ENCODE measurements around the gene ANKS1A. TPM values are rescaled to one million over a fixed set of nuclear protein-coding genes. Genes with fewer than 3 reads are reported as not detected.

Gene ANKS1A
- total RNA-seq, 1 experiment from 2014 or later, result 14.4 TPM

DNA sequence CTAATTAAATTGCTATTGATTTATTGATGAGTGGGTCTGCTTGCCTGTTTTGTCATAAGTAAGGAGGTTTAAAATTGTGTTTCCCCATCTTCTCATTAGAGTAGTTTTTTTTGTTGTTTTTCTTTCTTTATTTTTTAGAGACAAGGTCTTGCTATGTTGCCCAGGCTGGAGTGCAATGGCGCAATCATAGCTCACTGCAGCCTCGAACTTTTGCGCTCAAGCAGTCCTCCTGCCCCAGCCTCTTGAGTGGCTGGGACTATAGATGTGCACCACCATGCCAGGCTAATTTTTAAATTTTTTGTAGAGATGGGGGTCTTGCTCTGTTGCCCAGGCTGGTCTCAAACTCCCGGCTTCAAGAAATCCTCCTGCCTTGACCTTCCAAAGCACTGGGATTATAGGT lies 31.0 kb downstream of the ANKS1A start:
- Histone ChIP-seq H3K27me3 (ENCODE audit: control insufficient read depth, insufficient read depth, low read length) (no peaks in the 10 kb centered on the region), H3K27ac (ENCODE audit: low read length) (no peak overlapping the region), H3K4me3 (ENCODE audit: low read depth in 2 of 2, low read length in 2 of 2) (no peak overlapping the region), H3K9me3 (ENCODE audit: control insufficient read depth, insufficient read depth, low read depth, low read length) (no peaks in the 10 kb centered on the region), H3K4me1 (ENCODE audit: control insufficient read depth, insufficient read depth, low read length) (no peaks in the 10 kb centered on the region), H3K36me3 (ENCODE audit: control insufficient read depth, insufficient read depth, low read length) (no peaks in the 10 kb centered on the region)
- CTCF ChIA-PET, result no interaction called here
- TF ChIP-seq, protein P1, sequence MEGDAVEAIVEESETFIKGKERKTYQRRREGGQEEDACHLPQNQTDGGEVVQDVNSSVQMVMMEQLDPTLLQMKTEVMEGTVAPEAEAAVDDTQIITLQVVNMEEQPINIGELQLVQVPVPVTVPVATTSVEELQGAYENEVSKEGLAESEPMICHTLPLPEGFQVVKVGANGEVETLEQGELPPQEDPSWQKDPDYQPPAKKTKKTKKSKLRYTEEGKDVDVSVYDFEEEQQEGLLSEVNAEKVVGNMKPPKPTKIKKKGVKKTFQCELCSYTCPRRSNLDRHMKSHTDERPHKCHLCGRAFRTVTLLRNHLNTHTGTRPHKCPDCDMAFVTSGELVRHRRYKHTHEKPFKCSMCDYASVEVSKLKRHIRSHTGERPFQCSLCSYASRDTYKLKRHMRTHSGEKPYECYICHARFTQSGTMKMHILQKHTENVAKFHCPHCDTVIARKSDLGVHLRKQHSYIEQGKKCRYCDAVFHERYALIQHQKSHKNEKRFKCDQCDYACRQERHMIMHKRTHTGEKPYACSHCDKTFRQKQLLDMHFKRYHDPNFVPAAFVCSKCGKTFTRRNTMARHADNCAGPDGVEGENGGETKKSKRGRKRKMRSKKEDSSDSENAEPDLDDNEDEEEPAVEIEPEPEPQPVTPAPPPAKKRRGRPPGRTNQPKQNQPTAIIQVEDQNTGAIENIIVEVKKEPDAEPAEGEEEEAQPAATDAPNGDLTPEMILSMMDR (IDR thresholded peaks at IDR 0.05), result no peak
- TF ChIP-seq TCF7L2 (IDR thresholded peaks at IDR 0.05; ENCODE audit: low read depth, low read length), result no peak
- TF ChIP-seq, protein P2, sequence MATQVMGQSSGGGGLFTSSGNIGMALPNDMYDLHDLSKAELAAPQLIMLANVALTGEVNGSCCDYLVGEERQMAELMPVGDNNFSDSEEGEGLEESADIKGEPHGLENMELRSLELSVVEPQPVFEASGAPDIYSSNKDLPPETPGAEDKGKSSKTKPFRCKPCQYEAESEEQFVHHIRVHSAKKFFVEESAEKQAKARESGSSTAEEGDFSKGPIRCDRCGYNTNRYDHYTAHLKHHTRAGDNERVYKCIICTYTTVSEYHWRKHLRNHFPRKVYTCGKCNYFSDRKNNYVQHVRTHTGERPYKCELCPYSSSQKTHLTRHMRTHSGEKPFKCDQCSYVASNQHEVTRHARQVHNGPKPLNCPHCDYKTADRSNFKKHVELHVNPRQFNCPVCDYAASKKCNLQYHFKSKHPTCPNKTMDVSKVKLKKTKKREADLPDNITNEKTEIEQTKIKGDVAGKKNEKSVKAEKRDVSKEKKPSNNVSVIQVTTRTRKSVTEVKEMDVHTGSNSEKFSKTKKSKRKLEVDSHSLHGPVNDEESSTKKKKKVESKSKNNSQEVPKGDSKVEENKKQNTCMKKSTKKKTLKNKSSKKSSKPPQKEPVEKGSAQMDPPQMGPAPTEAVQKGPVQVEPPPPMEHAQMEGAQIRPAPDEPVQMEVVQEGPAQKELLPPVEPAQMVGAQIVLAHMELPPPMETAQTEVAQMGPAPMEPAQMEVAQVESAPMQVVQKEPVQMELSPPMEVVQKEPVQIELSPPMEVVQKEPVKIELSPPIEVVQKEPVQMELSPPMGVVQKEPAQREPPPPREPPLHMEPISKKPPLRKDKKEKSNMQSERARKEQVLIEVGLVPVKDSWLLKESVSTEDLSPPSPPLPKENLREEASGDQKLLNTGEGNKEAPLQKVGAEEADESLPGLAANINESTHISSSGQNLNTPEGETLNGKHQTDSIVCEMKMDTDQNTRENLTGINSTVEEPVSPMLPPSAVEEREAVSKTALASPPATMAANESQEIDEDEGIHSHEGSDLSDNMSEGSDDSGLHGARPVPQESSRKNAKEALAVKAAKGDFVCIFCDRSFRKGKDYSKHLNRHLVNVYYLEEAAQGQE (IDR thresholded peaks at IDR 0.05; ENCODE audit: insufficient read depth in 1 of 2, low read depth in 2 of 2, low read length in 1 of 2), result no peak
- TF ChIP-seq SIN3A (IDR thresholded peaks at IDR 0.05; ENCODE audit: borderline replicate concordance, insufficient read depth, low read depth, low read length), result no peak
- no peak for TF ChIP-seq POLR2AphosphoS5 (IDR thresholded peaks at IDR 0.05; ENCODE audit: low read depth, low read length)
- in situ Hi-C loops (cut with HindIII; ENCODE audit: low pct_unique_long_range_greater_than_20kb, low sequenced_read_pairs), result no loop called here
- no TSS peak for BruUV-seq (replicated peaks)
- intact Hi-C loops (cut with micrococcal nuclease; ENCODE audit: unreplicated experiment), result no loop called here
- DNase-seq (ENCODE audit: low read depth, low spot score) (no peak), ATAC-seq (no peak)
- POLR2A ChIA-PET, result no interaction called here

GRCh38 chr6:34922177-34922663 lies 33.2 kb downstream of the ANKS1A start:
- no peaks in the 10 kb centered on the region for H3K27me3 ChIP-seq (ENCODE audit: control insufficient read depth, insufficient read depth, low read length)
- ChIA-PET CTCF (no interaction called here), POLR2A (interaction anchor here (0.6 kb wide), 2 partner anchors 31 to 58 kb away, joined by 5 read pairs; no protein-coding TSS in a partner anchor)
- no peaks in the 10 kb centered on the region for H3K4me1 ChIP-seq (ENCODE audit: control insufficient read depth, insufficient read depth, low read length)
- H3K27ac ChIP-seq (ENCODE audit: low read length), result no peak overlapping the region
- no TSS peak for BruUV-seq (replicated peaks)
- intact Hi-C loops (cut with micrococcal nuclease; ENCODE audit: unreplicated experiment) (no loop called here), in situ Hi-C loops (cut with HindIII; ENCODE audit: low pct_unique_long_range_greater_than_20kb, low sequenced_read_pairs) (no loop called here)
- H3K36me3 ChIP-seq (ENCODE audit: control insufficient read depth, insufficient read depth, low read length), result no peaks in the 10 kb centered on the region
- no peaks in the 10 kb centered on the region for H3K9me3 ChIP-seq (ENCODE audit: control insufficient read depth, insufficient read depth, low read depth, low read length)
- TF ChIP-seq, protein P2 (IDR thresholded peaks at IDR 0.05; ENCODE audit: insufficient read depth in 1 of 2, low read depth in 2 of 2, low read length in 1 of 2), result no peak
- TF ChIP-seq SIN3A (IDR thresholded peaks at IDR 0.05; ENCODE audit: borderline replicate concordance, insufficient read depth, low read depth, low read length) (no peak), POLR2AphosphoS5 (IDR thresholded peaks at IDR 0.05; ENCODE audit: low read depth, low read length) (no peak), TCF7L2 (IDR thresholded peaks at IDR 0.05; ENCODE audit: low read depth, low read length) (no peak)
- TF ChIP-seq, protein P1 (IDR thresholded peaks at IDR 0.05), result no peak
- H3K4me3 ChIP-seq (ENCODE audit: low read depth in 2 of 2, low read length in 2 of 2), result no peak overlapping the region
- DNase-seq (ENCODE audit: low read depth, low spot score), result peak; percentile 30
- ATAC-seq, result peak; percentile 72; the same call in 1 of the 2 replicates
